ENCODE data around the gene AARS2. TPM values are rescaled to one million over a fixed set of nuclear protein-coding genes. Genes with fewer than 3 reads are reported as not detected.
A peak's percentile ranks its signal among the peaks of the same experiment; 100 is the strongest.

Gene AARS2
- total and polyA plus RNA-seq, 9 of the 15 experiments (the other 6 are each of a cell fraction or from before 2014, with no cell fraction given), result 0.97 to 34.0 (median 18.3) TPM

DNA sequence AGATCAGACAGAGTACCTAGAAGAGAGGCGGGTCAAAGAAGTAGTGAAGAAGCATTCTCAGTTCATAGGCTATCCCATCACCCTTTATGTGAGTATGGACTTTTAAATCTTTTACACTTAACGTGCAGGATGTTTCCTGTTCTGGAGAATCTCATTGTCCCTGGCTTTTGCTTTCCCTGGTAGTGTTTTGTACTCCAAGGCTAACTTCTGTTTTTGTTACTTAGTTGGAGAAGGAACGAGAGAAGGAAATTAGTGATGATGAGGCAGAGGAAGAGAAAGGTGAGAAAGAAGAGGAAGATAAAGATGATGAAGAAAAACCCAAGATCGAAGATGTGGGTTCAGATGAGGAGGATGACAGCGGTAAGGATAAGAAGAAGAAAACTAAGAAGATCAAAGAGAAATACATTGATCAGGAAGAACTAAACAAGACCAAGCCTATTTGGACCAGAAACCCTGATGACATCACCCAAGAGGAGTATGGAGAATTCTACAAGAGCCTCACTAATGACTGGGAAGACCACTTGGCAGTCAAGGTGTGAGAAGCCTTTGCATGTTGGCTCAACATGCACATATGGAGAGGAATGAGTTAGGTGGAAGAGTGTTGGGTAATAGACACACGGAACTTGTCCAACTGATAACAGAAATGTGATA lies 63.0 kb downstream of the AARS2 start:
- WGBS (ENCODE audit: insufficient coverage, low coverage, missing lambda C conversion rate), result 70% methylated on average over 5 of the region's 6 CpGs
- Histone ChIP-seq H3K4me3 (peak overlapping the region; percentile 94; the same call in 1 of the 2 replicates), H4K20me1 (replicated peaks; ENCODE audit: control insufficient read depth, insufficient read depth, low read length) (peaks cover 79% of the 10 kb centered on the region), H3K9me1 (ENCODE audit: control insufficient read depth, insufficient read depth, low read length) (peaks cover 23% of the 10 kb centered on the region), H3K4me2 (ENCODE audit: insufficient read depth, low read length) (peak overlapping the region; percentile 99), H3K4me1 (replicated peaks in 1 of 2; ENCODE audit: control insufficient read depth in 2 of 2, insufficient read depth in 2 of 2, low read length in 2 of 2) (peaks cover 35 to 48% of the 10 kb centered on the region in 2 experiments), H3K36me3 (ENCODE audit: control insufficient read depth, insufficient read depth, low read length) (peaks cover 82% of the 10 kb centered on the region), H2AFZ (ENCODE audit: low read depth, low read length) (no peak overlapping the region), H3K9ac (ENCODE audit: insufficient read depth in 1 of 2, low read depth in 2 of 2, low read length in 2 of 2) (no peak overlapping the region; a peak in 1 of 4 replicates), H3K27ac (ENCODE audit: extremely low read depth, low read depth, low read length) (peak overlapping the region; percentile 16; the same call in 1 of the 3 replicates), H3K79me2 (ENCODE audit: control insufficient read depth, insufficient read depth, low read length) (peaks cover 65% of the 10 kb centered on the region), H3K9me3 (replicated peaks; ENCODE audit: control insufficient read depth, insufficient read depth, low read depth, low read length) (no peaks in the 10 kb centered on the region), H3K27me3 (ENCODE audit: control insufficient read depth in 2 of 2, insufficient read depth in 2 of 2, low read length in 2 of 2) (no peaks in the 10 kb centered on the region)
- ATAC-seq, result no peak
- ChIA-PET POLR2A (interaction anchor here (0.6 to 5.7 kb wide), 4 partner anchors 14 to 1199 kb away, joined by 3 to 90 read pairs (median 38); partner anchors contain the start of gene NFKBIE), CTCF (ENCODE audit: low intra/inter-chr PET ratio) (no interaction called here)
- TSS peak; percentile 34 for BruUV-seq (replicated peaks)
- DNase-seq (ENCODE audit: extremely low read depth in 1 of 4, low spot score in 3 of 4), result no peak
- FAIRE-seq, result no peak
- in situ Hi-C loops (cut with MboI) (no loop called here), intact Hi-C loops (cut with micrococcal nuclease) (no loop called here)
- peak; percentile 43 for TF ChIP-seq POLR2AphosphoS5 (IDR thresholded peaks at IDR 0.05; ENCODE audit: control insufficient read depth, insufficient read depth, low read depth, low read length)
- no peak for TF ChIP-seq MXI1 (IDR thresholded peaks at IDR 0.05; ENCODE audit: low read depth, low read length)
- TF ChIP-seq SMAD2 (IDR thresholded peaks at IDR 0.05; ENCODE audit: low read depth, low read length), result no peak
- TF ChIP-seq MTA1 (IDR thresholded peaks at IDR 0.05; ENCODE audit: borderline replicate concordance), result no peak
- TF ChIP-seq, protein P1, sequence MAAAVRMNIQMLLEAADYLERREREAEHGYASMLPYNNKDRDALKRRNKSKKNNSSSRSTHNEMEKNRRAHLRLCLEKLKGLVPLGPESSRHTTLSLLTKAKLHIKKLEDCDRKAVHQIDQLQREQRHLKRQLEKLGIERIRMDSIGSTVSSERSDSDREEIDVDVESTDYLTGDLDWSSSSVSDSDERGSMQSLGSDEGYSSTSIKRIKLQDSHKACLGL (CRISPR knock-in tag; IDR thresholded peaks at IDR 0.05; ENCODE audit: borderline replicate concordance, poor library complexity, severe bottlenecking), result no peak
- TF ChIP-seq, protein P2, sequence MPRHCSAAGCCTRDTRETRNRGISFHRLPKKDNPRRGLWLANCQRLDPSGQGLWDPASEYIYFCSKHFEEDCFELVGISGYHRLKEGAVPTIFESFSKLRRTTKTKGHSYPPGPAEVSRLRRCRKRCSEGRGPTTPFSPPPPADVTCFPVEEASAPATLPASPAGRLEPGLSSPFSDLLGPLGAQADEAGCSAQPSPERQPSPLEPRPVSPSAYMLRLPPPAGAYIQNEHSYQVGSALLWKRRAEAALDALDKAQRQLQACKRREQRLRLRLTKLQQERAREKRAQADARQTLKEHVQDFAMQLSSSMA (CRISPR knock-in tag; IDR thresholded peaks at IDR 0.05), result no peak
- 0 out of 2 replicates have a peak, but pooled peaks have one; percentile 25 for TF ChIP-seq PHB (CRISPR knock-in tag; IDR thresholded peaks at IDR 0.05)
- no peak for TF ChIP-seq RNF2 (IDR thresholded peaks at IDR 0.05)
- TF ChIP-seq, protein P3, sequence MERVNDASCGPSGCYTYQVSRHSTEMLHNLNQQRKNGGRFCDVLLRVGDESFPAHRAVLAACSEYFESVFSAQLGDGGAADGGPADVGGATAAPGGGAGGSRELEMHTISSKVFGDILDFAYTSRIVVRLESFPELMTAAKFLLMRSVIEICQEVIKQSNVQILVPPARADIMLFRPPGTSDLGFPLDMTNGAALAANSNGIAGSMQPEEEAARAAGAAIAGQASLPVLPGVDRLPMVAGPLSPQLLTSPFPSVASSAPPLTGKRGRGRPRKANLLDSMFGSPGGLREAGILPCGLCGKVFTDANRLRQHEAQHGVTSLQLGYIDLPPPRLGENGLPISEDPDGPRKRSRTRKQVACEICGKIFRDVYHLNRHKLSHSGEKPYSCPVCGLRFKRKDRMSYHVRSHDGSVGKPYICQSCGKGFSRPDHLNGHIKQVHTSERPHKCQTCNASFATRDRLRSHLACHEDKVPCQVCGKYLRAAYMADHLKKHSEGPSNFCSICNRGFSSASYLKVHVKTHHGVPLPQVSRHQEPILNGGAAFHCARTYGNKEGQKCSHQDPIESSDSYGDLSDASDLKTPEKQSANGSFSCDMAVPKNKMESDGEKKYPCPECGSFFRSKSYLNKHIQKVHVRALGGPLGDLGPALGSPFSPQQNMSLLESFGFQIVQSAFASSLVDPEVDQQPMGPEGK (CRISPR knock-in tag; IDR thresholded peaks at IDR 0.05; ENCODE audit: borderline replicate concordance), result no peak
- TF ChIP-seq YY1 (IDR thresholded peaks at IDR 0.05; ENCODE audit: borderline replicate concordance in 1 of 3, control insufficient read depth in 1 of 3, extremely low read depth in 1 of 3, insufficient read depth in 3 of 3, insufficient read length in 1 of 3, insufficient replicate concordance in 2 of 3, low read depth in 1 of 3, low read length in 2 of 3), result no peak
- TF ChIP-seq, protein P4, sequence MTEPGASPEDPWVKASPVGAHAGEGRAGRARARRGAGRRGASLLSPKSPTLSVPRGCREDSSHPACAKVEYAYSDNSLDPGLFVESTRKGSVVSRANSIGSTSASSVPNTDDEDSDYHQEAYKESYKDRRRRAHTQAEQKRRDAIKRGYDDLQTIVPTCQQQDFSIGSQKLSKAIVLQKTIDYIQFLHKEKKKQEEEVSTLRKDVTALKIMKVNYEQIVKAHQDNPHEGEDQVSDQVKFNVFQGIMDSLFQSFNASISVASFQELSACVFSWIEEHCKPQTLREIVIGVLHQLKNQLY (CRISPR knock-in tag; conservative IDR thresholded peaks at IDR 0.05), result 0 out of 4 replicates have a peak, but pooled peaks of 1 of the 2 experiments have one; percentile 43
- TF ChIP-seq, protein P5, sequence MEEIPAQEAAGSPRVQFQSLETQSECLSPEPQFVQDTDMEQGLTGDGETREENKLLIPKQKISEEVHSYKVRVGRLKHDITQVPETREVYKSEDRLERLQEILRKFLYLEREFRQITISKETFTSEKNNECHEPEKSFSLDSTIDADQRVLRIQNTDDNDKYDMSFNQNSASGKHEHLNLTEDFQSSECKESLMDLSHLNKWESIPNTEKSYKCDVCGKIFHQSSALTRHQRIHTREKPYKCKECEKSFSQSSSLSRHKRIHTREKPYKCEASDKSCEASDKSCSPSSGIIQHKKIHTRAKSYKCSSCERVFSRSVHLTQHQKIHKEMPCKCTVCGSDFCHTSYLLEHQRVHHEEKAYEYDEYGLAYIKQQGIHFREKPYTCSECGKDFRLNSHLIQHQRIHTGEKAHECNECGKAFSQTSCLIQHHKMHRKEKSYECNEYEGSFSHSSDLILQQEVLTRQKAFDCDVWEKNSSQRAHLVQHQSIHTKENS (CRISPR knock-in tag; IDR thresholded peaks at IDR 0.05), result no peak
- TF ChIP-seq, protein P6, sequence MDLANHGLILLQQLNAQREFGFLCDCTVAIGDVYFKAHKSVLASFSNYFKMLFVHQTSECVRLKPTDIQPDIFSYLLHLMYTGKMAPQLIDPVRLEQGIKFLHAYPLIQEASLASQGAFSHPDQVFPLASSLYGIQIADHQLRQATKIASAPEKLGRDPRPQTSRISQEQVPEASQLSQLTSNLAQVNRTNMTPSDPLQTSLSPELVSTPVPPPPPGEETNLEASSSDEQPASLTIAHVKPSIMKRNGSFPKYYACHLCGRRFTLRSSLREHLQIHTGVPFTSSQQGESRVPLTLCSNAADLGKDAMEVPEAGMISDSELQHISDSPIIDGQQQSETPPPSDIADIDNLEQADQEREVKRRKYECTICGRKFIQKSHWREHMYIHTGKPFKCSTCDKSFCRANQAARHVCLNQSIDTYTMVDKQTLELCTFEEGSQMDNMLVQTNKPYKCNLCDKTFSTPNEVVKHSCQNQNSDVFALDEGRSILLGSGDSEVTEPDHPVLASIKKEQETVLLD (IDR thresholded peaks at IDR 0.05), result no peak
